Activated T-helper 2 cell treated with anti-CD3 and anti-CD28 coated beads, Interferon-gamma antibody, Interleukin-2, Interleukin-4, amounts not matched to agents 10 μg/mL and 5 μg/mL and 100 μg/mL, durations not matched to agents 14 hours and 24 hours and 36 hours (primary cell): ENCODE results near the gene CALU. TPM values are rescaled to one million over a fixed set of nuclear protein-coding genes. Genes with fewer than 3 reads are reported as not detected.

Experiments used
- DNase-seq: peaks from one replicate; pipeline ENCODE4 v3.0.0; 2021; ENCODE audit warnings: low spot score
- H3K27ac Mint-ChIP-seq: one replicate; pipeline ENCODE4 v1.8.0; 2021; ENCODE audit warnings: mixed read lengths
- H3K27me3 Mint-ChIP-seq: one replicate; pipeline ENCODE4 v1.8.0; 2021; ENCODE audit warnings: low read depth, mixed read lengths
- H3K36me3 Mint-ChIP-seq: one replicate; pipeline ENCODE4 v1.8.0; 2021; ENCODE audit warnings: low read depth, mixed read lengths
- H3K4me1 Mint-ChIP-seq: one replicate; pipeline ENCODE4 v1.8.0; 2021; ENCODE audit warnings: low read depth, mixed read lengths
- H3K4me3 Mint-ChIP-seq: one replicate; pipeline ENCODE4 v1.8.0; 2021; ENCODE audit warnings: low read depth, mild to moderate bottlenecking, moderate library complexity, mixed read lengths
- H3K9me3 Mint-ChIP-seq: one replicate; pipeline ENCODE4 v1.8.0; 2021; ENCODE audit warnings: mixed read lengths
- intact Hi-C: fragments of 100-400 bp; cut with micrococcal nuclease; formaldehyde crosslinking; loops from one replicate; pipeline ENCODE4 v1.15.1; 2023
- total RNA-seq: library from RNA; stranded (reverse); gene quantifications from 2 replicates; pipeline ENCODE4 v1.2.3, GENCODE V29; 2022

The CALU gene
- 53.7 and 57.4 TPM in 2 replicates for total RNA-seq

DNA sequence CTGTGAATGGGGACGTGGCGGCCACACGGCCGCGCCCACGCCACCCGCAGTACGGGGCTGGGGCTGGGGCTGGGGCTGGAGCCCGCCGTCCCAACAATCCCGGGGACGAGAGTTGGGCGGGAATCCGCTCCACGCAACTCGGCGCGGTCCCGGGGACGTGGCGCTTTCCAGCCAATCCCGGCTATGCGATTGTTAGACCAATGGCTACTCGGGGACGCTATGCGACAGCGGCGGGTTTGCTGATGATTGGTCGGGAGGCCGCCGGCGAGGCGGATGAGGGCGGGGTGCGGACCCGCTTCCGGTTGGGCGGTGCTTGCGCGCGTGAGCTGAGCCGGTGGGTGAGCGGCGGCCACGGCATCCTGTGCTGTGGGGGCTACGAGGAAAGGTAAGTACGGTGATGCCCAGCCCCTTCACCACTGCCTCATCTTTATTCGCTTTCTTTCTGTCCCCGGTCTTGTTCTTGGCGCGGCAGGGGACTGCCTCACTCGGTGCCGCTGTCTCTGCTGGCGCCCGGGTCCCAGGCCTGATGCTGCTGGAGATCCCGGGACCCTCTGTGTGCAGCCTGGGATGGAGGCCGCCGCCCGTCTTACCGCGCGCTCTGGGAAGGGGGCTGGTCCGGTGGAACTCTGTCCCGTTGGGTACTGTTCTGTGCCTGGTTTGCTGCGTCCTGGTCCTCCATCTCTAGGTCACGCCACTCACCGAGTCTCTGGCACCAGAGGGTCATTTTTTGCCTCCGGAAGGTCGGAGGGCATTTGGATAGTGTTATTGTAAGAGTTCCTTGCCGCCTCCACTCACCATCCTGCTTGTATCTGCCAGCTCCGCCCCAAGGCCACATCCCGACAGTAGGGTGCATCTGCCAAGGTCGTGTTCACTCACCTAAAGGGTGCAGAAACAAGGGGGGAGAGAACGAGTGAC lies at the start of gene CALU:
TSS of gene CALU (plus strand) at position 312 of the 915 bp plus-strand sequence. CDS start 9,225 bp downstream, outside the sequence.
- peak within 1 kb of the TSS; percentile 98 for H3K4me3 Mint-ChIP-seq
- peaks cover 20% of the 10 kb centered on the region for H3K36me3 Mint-ChIP-seq
- H3K27ac Mint-ChIP-seq, result peak within 1 kb of the TSS; percentile 95
- H3K27me3 Mint-ChIP-seq, result peaks cover 3% of the 10 kb centered on the region
- no peaks in the 10 kb centered on the region for H3K9me3 Mint-ChIP-seq
- intact Hi-C loops, result loop anchor here (2.0 to 5.0 kb wide), 2 partner anchors 53 to 123 kb away; partner anchors contain the start of genes ATP6V1F and CCDC136
- peak; percentile 94 for DNase-seq
- peaks cover 33% of the 10 kb centered on the region for H3K4me1 Mint-ChIP-seq

DNA sequence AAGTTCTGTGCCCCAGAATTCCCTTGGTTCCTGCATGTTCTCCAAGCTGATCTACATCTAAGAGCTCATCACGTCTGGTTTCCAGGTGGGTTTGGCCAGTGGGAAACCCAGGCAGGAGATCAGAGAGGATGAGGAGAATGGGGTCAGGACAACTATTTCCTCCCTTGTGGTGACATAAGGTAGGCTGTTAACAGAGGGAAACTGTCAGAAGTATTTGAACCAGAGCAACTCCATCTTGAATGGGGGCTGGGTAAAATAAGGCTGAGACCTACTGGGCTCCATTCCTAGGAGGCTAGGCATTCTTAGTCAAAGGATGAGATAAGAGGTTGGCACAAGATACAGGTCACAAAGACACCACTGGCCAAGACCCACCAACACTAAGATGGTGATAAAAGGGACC lies 47.9 kb upstream of the CALU start:
- Mint-ChIP-seq H3K4me3 (no peak overlapping the region), H3K27ac (no peak overlapping the region), H3K27me3 (peaks cover 1% of the 10 kb centered on the region), H3K4me1 (no peaks in the 10 kb centered on the region), H3K36me3 (no peaks in the 10 kb centered on the region), H3K9me3 (no peaks in the 10 kb centered on the region)
- intact Hi-C loops, result no loop called here
- no peak for DNase-seq

DNA sequence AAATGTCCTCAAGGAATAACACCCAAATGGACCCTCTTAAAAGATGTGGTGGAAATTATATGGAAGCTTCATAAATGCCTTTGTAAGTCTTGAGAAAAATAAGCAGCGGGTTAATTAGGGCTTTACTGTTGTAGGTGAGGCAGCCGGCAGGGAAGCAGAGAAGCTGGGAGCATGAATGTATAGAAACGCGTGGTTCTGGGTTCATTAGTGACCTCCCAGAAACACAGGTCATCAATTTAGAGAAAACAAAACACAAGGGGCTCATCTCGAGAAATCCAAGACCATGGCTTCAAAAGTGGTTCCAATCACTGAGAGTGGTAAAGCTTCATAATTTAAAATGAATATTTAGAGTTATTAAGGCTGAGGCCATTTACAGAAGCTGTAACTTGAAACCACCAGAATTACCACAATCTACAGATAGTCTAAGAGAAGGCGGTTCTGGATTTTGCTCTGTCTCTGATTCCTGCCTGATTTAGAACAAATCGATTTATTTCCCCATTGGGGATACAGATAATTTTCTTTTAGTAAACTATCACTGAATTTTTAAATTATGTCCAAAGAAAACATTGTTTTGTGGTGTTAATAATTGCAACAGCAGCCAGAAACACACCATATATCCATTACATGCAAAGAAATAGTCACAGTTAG lies 46.4 kb upstream of the CALU start:
- peaks cover 3% of the 10 kb centered on the region for H3K4me1 Mint-ChIP-seq
- H3K9me3 Mint-ChIP-seq, result no peaks in the 10 kb centered on the region
- H3K27me3 Mint-ChIP-seq, result peaks cover 16% of the 10 kb centered on the region
- H3K36me3 Mint-ChIP-seq, result no peaks in the 10 kb centered on the region
- no peak overlapping the region for H3K27ac Mint-ChIP-seq
- no peak overlapping the region for H3K4me3 Mint-ChIP-seq
- no peak for DNase-seq
- intact Hi-C loops, result no loop called here

DNA sequence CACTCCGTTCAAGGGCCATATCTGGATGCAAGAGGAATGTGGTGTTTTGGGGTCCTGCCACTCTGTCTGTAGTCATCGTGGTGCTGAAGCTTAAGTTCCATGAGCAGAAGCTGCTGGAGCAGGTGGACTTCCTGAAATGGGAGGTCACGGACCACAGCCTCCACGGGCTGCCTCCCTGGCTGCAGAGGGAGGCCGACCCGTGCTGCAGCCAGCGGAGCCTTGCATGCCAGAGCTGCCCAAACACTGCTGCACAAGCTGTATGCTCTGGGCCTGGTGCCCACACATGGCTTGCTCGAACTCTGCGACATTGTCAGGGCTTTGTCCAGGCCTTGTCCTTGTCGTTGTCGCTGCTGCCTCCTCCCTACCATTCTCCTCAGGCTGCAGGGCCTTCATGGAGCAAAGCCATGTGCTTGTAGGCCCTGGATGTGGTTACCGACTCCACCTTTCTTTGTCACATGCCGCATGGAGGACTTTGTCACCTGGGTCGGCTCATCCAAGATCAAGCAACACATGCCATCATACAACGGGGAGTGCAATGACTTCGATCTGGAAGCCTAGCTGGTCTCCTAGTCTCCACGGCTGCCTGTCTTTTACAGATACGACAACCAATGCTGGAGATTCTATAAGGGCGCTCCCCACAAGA lies 45.7 kb upstream of the CALU start:
- peaks cover 24% of the 10 kb centered on the region for H3K27me3 Mint-ChIP-seq
- DNase-seq, result no peak
- no peak overlapping the region for H3K27ac Mint-ChIP-seq
- no peaks in the 10 kb centered on the region for H3K36me3 Mint-ChIP-seq
- H3K4me3 Mint-ChIP-seq, result no peak overlapping the region
- intact Hi-C loops, result no loop called here
- no peaks in the 10 kb centered on the region for H3K9me3 Mint-ChIP-seq
- H3K4me1 Mint-ChIP-seq, result peaks cover 5% of the 10 kb centered on the region

DNA sequence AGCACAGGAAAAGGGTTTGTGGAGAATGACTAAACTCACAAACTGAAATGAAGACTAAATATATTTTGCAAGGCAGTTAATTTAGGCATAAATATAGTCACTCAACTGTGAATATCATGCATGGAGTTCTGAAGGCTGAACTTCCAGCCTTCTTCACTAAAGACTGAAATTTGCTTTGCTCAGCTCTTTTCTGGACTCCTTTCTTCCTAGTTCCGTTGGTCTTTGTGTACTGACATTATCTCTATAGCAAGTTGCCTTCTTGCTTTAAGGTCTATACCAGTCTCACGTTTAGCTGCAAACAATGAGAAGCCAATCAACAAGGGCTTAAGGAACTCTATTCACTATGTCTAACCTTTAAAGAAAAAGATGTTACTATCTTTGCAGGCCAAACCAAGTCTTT lies 44.4 kb upstream of the CALU start:
- Mint-ChIP-seq H3K36me3 (no peaks in the 10 kb centered on the region), H3K4me3 (no peak overlapping the region), H3K9me3 (no peaks in the 10 kb centered on the region), H3K27ac (no peak overlapping the region), H3K4me1 (peaks cover 5% of the 10 kb centered on the region), H3K27me3 (peaks cover 31% of the 10 kb centered on the region)
- DNase-seq, result no peak
- intact Hi-C loops, result no loop called here

DNA sequence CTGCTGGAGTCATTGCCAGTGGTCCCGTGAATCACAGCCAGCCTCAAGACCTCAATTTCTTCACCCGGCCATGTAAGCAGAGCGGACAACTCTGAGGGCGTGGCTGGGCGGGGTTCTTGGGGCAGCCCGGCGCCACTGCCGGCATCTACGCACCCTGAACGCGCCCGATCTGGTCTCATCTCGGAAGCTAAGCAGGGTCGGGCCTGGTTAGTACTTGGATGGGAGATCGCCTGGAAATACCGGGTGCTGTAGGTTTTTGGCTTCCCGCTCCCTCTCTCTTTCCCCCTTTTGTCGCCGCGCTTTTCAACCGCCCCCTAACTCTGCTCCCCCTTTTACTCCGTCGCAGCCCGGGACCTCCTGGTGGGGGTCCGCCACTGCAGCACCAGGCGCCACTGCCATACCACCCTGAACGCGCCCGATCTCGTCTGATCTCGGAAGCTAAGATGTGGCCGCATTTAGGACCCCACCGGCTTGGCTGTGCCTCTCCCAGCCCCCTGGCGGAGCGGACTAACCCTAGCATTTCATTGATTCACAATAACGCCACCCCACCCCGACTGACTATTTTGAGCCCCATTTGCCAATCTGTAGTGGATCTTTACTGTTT lies 41.8 kb upstream of the CALU start:
- DNase-seq, result peak; percentile 59
- peak overlapping the region; percentile 79 for H3K4me3 Mint-ChIP-seq
- H3K36me3 Mint-ChIP-seq, result no peaks in the 10 kb centered on the region
- peaks cover 48% of the 10 kb centered on the region for H3K27me3 Mint-ChIP-seq
- H3K4me1 Mint-ChIP-seq, result peaks cover 7% of the 10 kb centered on the region
- intact Hi-C loops, result no loop called here
- H3K27ac Mint-ChIP-seq, result peak overlapping the region; percentile 27
- no peaks in the 10 kb centered on the region for H3K9me3 Mint-ChIP-seq

DNA sequence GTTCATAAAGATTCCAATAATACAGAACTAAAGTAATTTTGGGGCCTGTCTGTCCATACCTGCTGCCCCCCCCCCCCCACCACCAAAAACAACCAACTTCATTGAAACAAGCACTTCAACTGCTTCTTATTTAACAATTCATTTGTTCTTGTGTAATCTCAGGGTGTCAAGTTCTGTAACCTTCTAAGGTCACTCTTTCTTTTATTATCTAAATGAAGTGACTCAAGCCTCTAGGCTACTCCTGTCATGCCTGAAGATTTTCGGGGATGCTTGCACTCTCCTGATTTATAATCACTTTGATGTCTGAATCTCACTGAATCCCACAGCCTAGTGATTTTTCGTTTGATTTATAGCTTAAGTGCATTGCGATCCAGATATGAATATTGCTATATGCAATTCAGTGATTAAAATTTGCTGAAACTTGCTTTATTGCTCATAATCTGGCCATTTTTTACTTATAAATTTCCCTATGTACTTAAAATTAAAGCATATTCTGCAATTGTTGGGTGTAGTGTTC lies 39.9 kb upstream of the CALU start:
- intact Hi-C loops, result no loop called here
- Mint-ChIP-seq H3K36me3 (no peaks in the 10 kb centered on the region), H3K27ac (no peak overlapping the region), H3K4me1 (peaks cover 7% of the 10 kb centered on the region), H3K9me3 (no peaks in the 10 kb centered on the region), H3K27me3 (peaks cover 61% of the 10 kb centered on the region), H3K4me3 (no peak overlapping the region)
- no peak for DNase-seq

DNA sequence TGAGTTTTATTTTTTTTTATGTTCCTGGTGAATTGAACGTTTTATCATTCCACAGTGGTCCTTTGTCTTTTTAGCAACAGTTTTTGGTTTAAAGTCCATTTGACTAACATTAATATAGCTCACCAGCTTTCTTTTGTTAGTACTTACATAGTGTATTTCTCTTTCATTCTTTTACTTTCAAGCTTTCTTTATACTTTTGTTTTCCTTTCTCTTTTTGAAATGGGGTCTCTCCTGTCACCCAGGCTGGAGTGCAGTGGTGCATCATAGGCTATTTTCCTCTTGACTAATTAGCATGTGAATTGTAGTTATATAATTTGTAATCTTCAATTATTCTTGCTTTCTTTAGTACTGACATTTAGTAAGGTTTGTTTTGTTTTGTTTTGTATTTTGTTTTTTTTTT lies 39.3 kb upstream of the CALU start:
- intact Hi-C loops, result no loop called here
- Mint-ChIP-seq H3K36me3 (no peaks in the 10 kb centered on the region), H3K27me3 (peaks cover 61% of the 10 kb centered on the region), H3K4me3 (no peak overlapping the region), H3K4me1 (peaks cover 7% of the 10 kb centered on the region), H3K9me3 (no peaks in the 10 kb centered on the region), H3K27ac (no peak overlapping the region)
- no peak for DNase-seq

DNA sequence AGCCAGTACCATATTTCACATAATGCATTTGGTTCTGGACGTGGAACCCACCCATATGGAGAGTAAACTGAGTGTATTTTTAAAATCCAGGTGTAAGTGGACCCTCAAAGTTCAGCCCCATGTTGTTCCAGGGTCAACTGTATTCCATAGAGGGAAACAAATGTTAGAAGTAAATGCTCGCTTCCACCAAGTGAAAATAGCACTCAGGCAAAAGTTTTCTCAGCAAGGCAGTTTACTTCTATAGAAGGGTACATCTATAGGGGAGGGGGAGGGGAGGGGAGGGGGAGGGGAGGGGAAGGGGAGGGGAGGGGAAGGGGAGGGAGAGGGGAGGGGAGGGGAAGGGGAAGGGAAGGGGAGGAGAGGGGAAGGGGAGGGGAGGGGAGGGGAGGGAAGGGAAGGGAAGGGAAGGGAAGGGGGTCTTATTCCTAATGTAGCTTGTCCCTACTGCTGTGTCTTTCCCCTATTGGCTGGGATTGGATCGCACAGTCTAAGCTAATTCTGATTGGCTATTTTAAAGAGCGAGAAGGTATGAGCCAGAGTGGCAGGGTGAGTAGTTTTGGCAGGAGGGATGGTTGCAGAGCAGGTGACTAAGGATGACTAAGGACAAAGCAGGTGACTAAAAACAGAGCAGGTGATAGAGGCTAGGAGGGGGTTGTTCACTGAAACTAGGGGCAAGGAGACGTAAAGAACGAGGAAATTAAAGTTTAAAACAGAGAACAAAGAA lies 37.9 kb upstream of the CALU start:
- no peaks in the 10 kb centered on the region for H3K9me3 Mint-ChIP-seq
- no peak overlapping the region for H3K27ac Mint-ChIP-seq
- H3K36me3 Mint-ChIP-seq, result no peaks in the 10 kb centered on the region
- no peak overlapping the region for H3K4me3 Mint-ChIP-seq
- intact Hi-C loops, result no loop called here
- peaks cover 7% of the 10 kb centered on the region for H3K4me1 Mint-ChIP-seq
- DNase-seq, result no peak
- H3K27me3 Mint-ChIP-seq, result peaks cover 63% of the 10 kb centered on the region

DNA sequence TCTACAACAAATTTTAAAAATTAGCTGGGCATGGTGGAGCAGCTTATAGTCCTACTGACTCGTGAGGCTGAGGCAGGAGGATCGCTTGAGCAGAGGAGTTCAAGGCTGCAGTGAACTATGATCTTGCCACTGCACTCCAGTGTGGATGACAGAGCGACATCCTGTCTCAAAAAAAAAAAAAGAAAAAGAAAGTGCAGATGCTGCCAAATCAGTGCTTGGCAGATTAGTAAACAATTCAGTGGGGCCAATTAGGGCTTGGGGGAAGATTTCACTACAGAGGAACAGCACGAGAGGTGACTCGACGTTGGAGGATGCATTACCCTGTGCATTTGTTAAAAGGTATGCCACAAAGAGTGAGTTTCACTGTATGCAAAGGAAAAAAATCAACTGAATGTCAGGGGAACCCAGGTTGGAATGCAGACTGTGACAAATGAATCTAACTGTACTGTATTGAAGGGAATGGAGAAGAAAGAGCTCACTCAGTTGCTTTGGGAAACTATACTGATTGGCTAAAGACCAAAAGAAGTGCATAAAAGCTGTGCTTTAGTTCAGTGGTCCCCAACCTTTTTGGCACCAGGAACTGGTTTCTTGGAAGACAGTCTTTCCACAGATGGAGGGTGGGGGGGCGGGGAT lies 35.4 kb upstream of the CALU start:
- H3K27me3 Mint-ChIP-seq, result peaks cover 45% of the 10 kb centered on the region
- H3K36me3 Mint-ChIP-seq, result no peaks in the 10 kb centered on the region
- H3K27ac Mint-ChIP-seq, result no peak overlapping the region
- no peak overlapping the region for H3K4me3 Mint-ChIP-seq
- no peak for DNase-seq
- intact Hi-C loops, result no loop called here
- peaks cover 2% of the 10 kb centered on the region for H3K4me1 Mint-ChIP-seq
- no peaks in the 10 kb centered on the region for H3K9me3 Mint-ChIP-seq

DNA sequence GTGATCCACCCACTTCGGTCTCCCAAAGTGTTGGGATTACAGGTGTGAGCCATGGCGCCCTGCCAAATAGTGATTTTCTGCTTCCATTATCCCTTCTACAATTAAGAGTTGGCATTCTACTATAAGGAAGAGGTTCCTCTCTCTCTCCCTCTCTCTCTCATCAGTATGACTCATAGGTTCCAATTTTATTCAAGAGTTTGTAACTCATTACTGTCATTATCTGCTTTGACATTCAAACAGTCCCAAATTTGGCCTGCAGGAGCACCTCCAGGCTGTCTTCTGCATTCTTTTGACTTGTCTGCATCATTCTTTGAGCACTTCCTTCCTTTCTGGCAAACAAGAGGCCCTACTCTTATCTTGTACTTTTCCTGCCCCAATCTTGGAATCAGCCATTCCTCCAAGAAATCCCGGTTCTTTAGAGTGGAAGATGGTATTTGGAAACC lies 33.2 kb upstream of the CALU start:
- Mint-ChIP-seq H3K27ac (no peak overlapping the region), H3K9me3 (no peaks in the 10 kb centered on the region), H3K4me3 (no peak overlapping the region), H3K36me3 (no peaks in the 10 kb centered on the region), H3K4me1 (no peaks in the 10 kb centered on the region), H3K27me3 (peaks cover 39% of the 10 kb centered on the region)
- no peak for DNase-seq
- intact Hi-C loops, result no loop called here
